ENCODE results near the gene LAMB3. TPM values are rescaled to one million over a fixed set of nuclear protein-coding genes. Genes with fewer than 3 reads are reported as not detected.

Gene LAMB3
- total RNA-seq, 1 experiment from 2014 or later, result 70.2 TPM

GRCh38 chr1:209619696-209620486 lies 32.3 kb downstream of the LAMB3 start:
- no peaks in the 10 kb centered on the region for H3K9me3 ChIP-seq (ENCODE audit: control insufficient read depth in 1 of 2, insufficient read depth in 1 of 2, low read depth in 1 of 2, low read length in 2 of 2)
- H3K27me3 ChIP-seq (ENCODE audit: insufficient read depth, low read length), result no peaks in the 10 kb centered on the region
- CTCF ChIA-PET, result interaction anchor here (0.8 kb wide), 1 partner anchor 7 kb away, joined by 3 read pairs; no protein-coding TSS in a partner anchor
- no peaks in the 10 kb centered on the region for H4K20me1 ChIP-seq (ENCODE audit: insufficient read depth)
- no peaks in the 10 kb centered on the region for H3K9me2 ChIP-seq (ENCODE audit: insufficient read depth)
- peaks cover 0 to 11% of the 10 kb centered on the region in 2 experiments; a peak in 3 of 4 replicates for H3K36me3 ChIP-seq (ENCODE audit: control insufficient read depth in 1 of 2, insufficient read depth in 2 of 2, low read length in 2 of 2)
- H2AFZ ChIP-seq (ENCODE audit: low read depth, low read length, poor library complexity, severe bottlenecking), result no peak overlapping the region
- no peak overlapping the region for H3K27ac ChIP-seq (ENCODE audit: low read depth, low read length)
- H3K79me2 ChIP-seq (ENCODE audit: insufficient read depth, low read length), result no peaks in the 10 kb centered on the region
- H3K4me1 ChIP-seq (ENCODE audit: control insufficient read depth in 1 of 2, insufficient read depth in 2 of 2, low read length in 2 of 2), result peaks cover 0 to under 1% of the 10 kb centered on the region in 2 experiments; a peak in 1 of 4 replicates
- DNase-seq (ENCODE audit: low read depth, low spot score), result no peak
- intact Hi-C loops (cut with micrococcal nuclease), result no loop called here
- TF ChIP-seq TCF7L2 (IDR thresholded peaks at IDR 0.05; ENCODE audit: borderline replicate concordance, extremely low read depth, insufficient read depth, insufficient read length) (no peak), REST (IDR thresholded peaks at IDR 0.05; ENCODE audit: low read depth) (no peak), ZBTB33 (IDR thresholded peaks at IDR 0.05; ENCODE audit: extremely low read depth, insufficient replicate concordance, low read length) (no peak), CBX3 (IDR thresholded peaks at IDR 0.05; ENCODE audit: low read depth) (no peak), CEBPB (IDR thresholded peaks at IDR 0.05; ENCODE audit: low read depth) (no peak), SP1 (IDR thresholded peaks at IDR 0.05; ENCODE audit: low read depth) (no peak), ELF1 (IDR thresholded peaks at IDR 0.05; ENCODE audit: borderline replicate concordance, low read depth) (no peak), POLR2AphosphoS5 (IDR thresholded peaks at IDR 0.05; ENCODE audit: low read depth, low read length) (no peak), SRF (IDR thresholded peaks at IDR 0.05; ENCODE audit: low read depth) (no peak), EZH2phosphoT487 (IDR thresholded peaks at IDR 0.05; ENCODE audit: borderline replicate concordance) (no peak), MAX (IDR thresholded peaks at IDR 0.05) (no peak), EZH2 (IDR thresholded peaks at IDR 0.05) (no peak), RAD21 (IDR thresholded peaks at IDR 0.05; ENCODE audit: low read depth) (no peak)
- RAD21 ChIA-PET (ENCODE audit: low non-redundant PET in 1 of 2, low total read pairs in 2 of 2, uncharacterized antibody in 2 of 2, unreplicated experiment in 2 of 2), result no interaction called here
- POLR2A ChIA-PET, result no interaction called here
- ATAC-seq, result no peak
- BruUV-seq (replicated peaks), result no TSS peak
- H3K4me3 ChIP-seq (replicated peaks in 1 of 2; ENCODE audit: low read depth in 1 of 2, low read length in 2 of 2), result no peak overlapping the region
- no peak overlapping the region for H3K9ac ChIP-seq (ENCODE audit: low read length)
- no peak overlapping the region for H3K4me2 ChIP-seq (ENCODE audit: low read length)
